Peyer's patch (tissue), 4 donors: ENCODE data around the gene FREM1.

ENCODE experiments used
- CTCF ChIP-seq, 6 experiments: fragments of 450-650 bp in 4 of 6; fragments of 200-600 bp in 2 of 6; sonication (generic) in 1 of 6; IDR thresholded peaks; one replicate each; pipeline ENCODE4 v1.5.1; 2017 to 2019; ENCODE audit warnings: antibody characterized with exemption in 6 of 6, mild to moderate bottlenecking in 3 of 6, moderate library complexity in 1 of 6
- POLR2A ChIP-seq, 2 donors: fragments of 450-650 bp; IDR thresholded peaks; one replicate each; pipeline ENCODE4 v1.5.1; 2017; ENCODE audit warnings: antibody characterized with exemption in 2 of 2, mild to moderate bottlenecking in 2 of 2, moderate library complexity in 2 of 2

- TF ChIP-seq POLR2A (IDR thresholded peaks at IDR 0.05) (no peak), CTCF (IDR thresholded peaks at IDR 0.05) (no peak)
Measured at GRCh38 chr9:14790628-14791027, 119.6 kb downstream of the FREM1 start.
